Measurements from ENCODE around the gene CDK10.

GRCh38 chr16:89672177-89672941, 14.1 kb upstream of the CDK10 start:
- TF ChIP-seq POLR2A (IDR thresholded peaks at IDR 0.05; ENCODE audit: low read depth) (no peak), EP300 (IDR thresholded peaks at IDR 0.05) (no peak)
- TF ChIP-seq, protein P1, sequence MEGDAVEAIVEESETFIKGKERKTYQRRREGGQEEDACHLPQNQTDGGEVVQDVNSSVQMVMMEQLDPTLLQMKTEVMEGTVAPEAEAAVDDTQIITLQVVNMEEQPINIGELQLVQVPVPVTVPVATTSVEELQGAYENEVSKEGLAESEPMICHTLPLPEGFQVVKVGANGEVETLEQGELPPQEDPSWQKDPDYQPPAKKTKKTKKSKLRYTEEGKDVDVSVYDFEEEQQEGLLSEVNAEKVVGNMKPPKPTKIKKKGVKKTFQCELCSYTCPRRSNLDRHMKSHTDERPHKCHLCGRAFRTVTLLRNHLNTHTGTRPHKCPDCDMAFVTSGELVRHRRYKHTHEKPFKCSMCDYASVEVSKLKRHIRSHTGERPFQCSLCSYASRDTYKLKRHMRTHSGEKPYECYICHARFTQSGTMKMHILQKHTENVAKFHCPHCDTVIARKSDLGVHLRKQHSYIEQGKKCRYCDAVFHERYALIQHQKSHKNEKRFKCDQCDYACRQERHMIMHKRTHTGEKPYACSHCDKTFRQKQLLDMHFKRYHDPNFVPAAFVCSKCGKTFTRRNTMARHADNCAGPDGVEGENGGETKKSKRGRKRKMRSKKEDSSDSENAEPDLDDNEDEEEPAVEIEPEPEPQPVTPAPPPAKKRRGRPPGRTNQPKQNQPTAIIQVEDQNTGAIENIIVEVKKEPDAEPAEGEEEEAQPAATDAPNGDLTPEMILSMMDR (IDR thresholded peaks at IDR 0.05), result no peak

Measured in esophagus muscularis mucosa (tissue), 4 donors.